ENCODE measurements around the gene TLK1. TPM values are rescaled to one million over a fixed set of nuclear protein-coding genes. Genes with fewer than 3 reads are reported as not detected.

The TLK1 gene
- total and polyA plus RNA-seq, 2 experiments from 2014 or later = 41.2 to 45.0 TPM

- ATAC-seq = no peak
- Histone ChIP-seq H3K4me1 (ENCODE audit: insufficient read depth) (no peaks in the 10 kb centered on the region), H3K9me2 (ENCODE audit: insufficient read depth) (no peaks in the 10 kb centered on the region), H3K4me3 (no peak overlapping the region), H4K20me1 (replicated peaks; ENCODE audit: insufficient read depth) (no peaks in the 10 kb centered on the region), H3F3A (replicated peaks; ENCODE audit: low read depth) (no peaks in the 10 kb centered on the region), H2AFZ (no peak overlapping the region), H3K36me3 (ENCODE audit: insufficient read depth) (peaks cover 18% of the 10 kb centered on the region; the same call in 1 of the 2 replicates), H3K27me3 (ENCODE audit: insufficient read depth) (no peaks in the 10 kb centered on the region), H3K4me2 (no peak overlapping the region), H3K79me2 (replicated peaks; ENCODE audit: insufficient read depth) (no peaks in the 10 kb centered on the region), H3K27ac (ENCODE audit: low read depth) (peak overlapping the region; percentile 20; the same call in 1 of the 2 replicates)
- no peak for TF ChIP-seq EZH2phosphoT487 (IDR thresholded peaks at IDR 0.05; ENCODE audit: unreplicated experiment)
- no peak for TF ChIP-seq EZH2 (IDR thresholded peaks at IDR 0.05; ENCODE audit: low read depth, unreplicated experiment)
- TF ChIP-seq STAT1 (IDR thresholded peaks at IDR 0.05; ENCODE audit: unreplicated experiment) = no peak
- TF ChIP-seq CREB1 (CRISPR knock-in tag; IDR thresholded peaks at IDR 0.05; ENCODE audit: low read depth) = no peak
- no peak for TF ChIP-seq JUNB (IDR thresholded peaks at IDR 0.05; ENCODE audit: unreplicated experiment)
- TF ChIP-seq ZNF331 (CRISPR knock-in tag; IDR thresholded peaks at IDR 0.05; ENCODE audit: low read depth) = no peak
- Mint-ChIP-seq H3K27ac (no peak overlapping the region), H3K4me3 (no peak overlapping the region), H3K9me3 (no peaks in the 10 kb centered on the region), H3K27me3 (ENCODE audit: insufficient read depth, low read depth, poor library complexity) (peaks cover 3% of the 10 kb centered on the region), H3K36me3 (ENCODE audit: low read depth) (peaks cover 45% of the 10 kb centered on the region), H3K4me1 (no peaks in the 10 kb centered on the region)
- no peak for DNase-seq (ENCODE audit: low spot score)
Observed at GRCh38 chr2:171009386-171009785, 151.3 kb downstream of the TLK1 start.

DNA sequence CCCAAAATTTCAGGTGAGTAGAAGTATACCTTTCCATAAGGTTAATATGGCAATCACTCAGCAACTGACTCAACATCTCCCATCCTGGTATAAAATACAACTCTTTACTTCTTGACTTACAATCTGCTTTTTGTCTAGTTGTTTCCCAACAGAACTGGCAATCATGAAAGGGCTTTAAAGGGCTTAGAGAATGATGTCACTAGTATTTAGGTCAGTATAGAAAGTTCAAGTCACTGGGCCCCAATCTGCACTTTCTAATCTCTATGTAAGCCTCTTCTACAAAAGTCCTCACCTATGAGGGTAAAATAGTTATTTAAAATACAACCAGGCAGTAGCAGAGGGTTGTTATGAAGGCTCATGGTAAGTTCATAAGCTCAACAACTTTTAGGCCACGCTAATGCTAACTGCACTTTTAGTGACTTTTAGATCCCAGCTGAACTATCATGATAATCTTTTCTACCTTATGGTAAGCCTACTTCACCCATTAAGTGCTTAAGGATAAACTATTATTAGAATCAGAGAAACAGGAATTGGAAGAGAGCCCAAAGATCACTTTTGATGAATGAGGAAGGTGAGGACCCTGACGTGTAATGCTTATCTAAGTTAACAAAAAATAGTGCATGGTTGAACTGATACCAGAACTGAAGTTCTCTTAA is 152.0 kb downstream of the TLK1 start:
- Histone ChIP-seq H3K79me2 (replicated peaks; ENCODE audit: insufficient read depth) (no peaks in the 10 kb centered on the region), H3K4me3 (no peak overlapping the region), H3K4me2 (no peak overlapping the region), H3K27ac (ENCODE audit: low read depth) (no peak overlapping the region), H3K9me2 (ENCODE audit: insufficient read depth) (no peaks in the 10 kb centered on the region), H3F3A (replicated peaks; ENCODE audit: low read depth) (no peaks in the 10 kb centered on the region), H2AFZ (no peak overlapping the region), H4K20me1 (replicated peaks; ENCODE audit: insufficient read depth) (no peaks in the 10 kb centered on the region), H3K36me3 (ENCODE audit: insufficient read depth) (peaks cover 19% of the 10 kb centered on the region; the same call in 1 of the 2 replicates), H3K27me3 (ENCODE audit: insufficient read depth) (no peaks in the 10 kb centered on the region), H3K4me1 (ENCODE audit: insufficient read depth) (no peaks in the 10 kb centered on the region)
- Mint-ChIP-seq H3K4me1 (no peaks in the 10 kb centered on the region), H3K27ac (0 out of 2 replicates have a peak overlapping the region, but pooled peaks have one; percentile 0), H3K36me3 (ENCODE audit: low read depth) (peaks cover 49% of the 10 kb centered on the region), H3K27me3 (ENCODE audit: insufficient read depth, low read depth, poor library complexity) (peaks cover 2% of the 10 kb centered on the region), H3K9me3 (no peaks in the 10 kb centered on the region), H3K4me3 (no peak overlapping the region)
- DNase-seq (ENCODE audit: low spot score) (no peak), ATAC-seq (no peak)
- TF ChIP-seq EZH2phosphoT487 (IDR thresholded peaks at IDR 0.05; ENCODE audit: unreplicated experiment) (no peak), JUNB (IDR thresholded peaks at IDR 0.05; ENCODE audit: unreplicated experiment) (no peak), ZNF331 (CRISPR knock-in tag; IDR thresholded peaks at IDR 0.05; ENCODE audit: low read depth) (no peak), POLR2AphosphoS5 (IDR thresholded peaks at IDR 0.05; ENCODE audit: low read depth) (no peak), REST (IDR thresholded peaks at IDR 0.05; ENCODE audit: unreplicated experiment) (no peak), CTCF (conservative IDR thresholded peaks at IDR 0.05; ENCODE audit: low read depth in 2 of 2) (no peak), STAT1 (IDR thresholded peaks at IDR 0.05; ENCODE audit: unreplicated experiment) (no peak)
